GM18951 (cell line): ENCODE measurements around the gene CCNL1.

ENCODE experiments used
- POLR2A ChIP-seq: IDR thresholded peaks from 4 replicates; pipeline ENCODE4 v1.6.1; 2011; ENCODE audit warnings: mild to moderate bottlenecking; ENCODE audit not compliant: insufficient read length, insufficient read depth; ENCODE audit errors: extremely low read depth
- in situ Hi-C: fragments of 300-500 bp; cut with MboI; formaldehyde crosslinking; loops from one replicate; pipeline ENCODE4 v1.12.0; 2022; ENCODE audit warnings: low sequenced_read_pairs, mixed read lengths, inconsistent platforms; ENCODE audit not compliant: unreplicated experiment

CCNL1 gene

DNA sequence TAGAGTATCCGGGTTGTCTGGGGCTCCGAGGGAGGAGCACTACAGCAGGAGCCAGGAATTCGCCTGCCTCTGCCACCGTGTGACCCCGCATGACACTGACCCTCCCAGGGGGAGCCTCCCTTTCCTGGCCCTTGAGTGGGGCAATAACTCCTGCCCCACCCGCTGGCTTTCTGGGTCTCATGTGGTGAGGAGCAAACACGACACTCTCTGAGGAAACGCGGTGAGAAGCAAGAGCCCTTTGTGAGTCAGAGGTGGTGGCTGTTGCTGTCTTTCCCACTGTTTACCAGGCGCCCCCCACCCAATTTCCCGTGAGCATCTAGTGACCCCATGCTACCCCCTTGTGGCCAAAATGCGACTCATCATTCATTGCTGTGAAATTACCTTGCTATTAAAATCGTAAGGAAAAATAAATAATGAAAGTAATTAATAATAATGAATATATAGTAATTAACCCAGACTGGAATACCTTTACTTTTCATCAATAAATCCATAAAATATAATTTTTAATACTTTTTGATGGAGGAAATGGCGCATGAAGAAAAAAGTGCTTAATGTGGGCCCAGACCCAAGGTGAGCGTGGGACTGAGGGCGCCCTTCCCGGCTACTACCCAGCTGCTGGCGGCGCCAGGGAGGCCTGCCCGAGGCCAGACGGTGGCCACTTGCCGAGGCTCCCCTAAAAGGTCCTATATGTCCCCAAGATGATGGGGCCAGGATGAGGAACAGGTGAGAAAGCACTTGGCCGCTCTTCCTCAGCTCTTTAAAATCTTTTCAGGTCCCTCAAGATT lies 29.3 kb downstream of the CCNL1 start:
- in situ Hi-C loops = loop anchor here (25.0 kb wide), 1 partner anchor 968 kb away; no protein-coding TSS in a partner anchor
- no peak for TF ChIP-seq POLR2A

DNA sequence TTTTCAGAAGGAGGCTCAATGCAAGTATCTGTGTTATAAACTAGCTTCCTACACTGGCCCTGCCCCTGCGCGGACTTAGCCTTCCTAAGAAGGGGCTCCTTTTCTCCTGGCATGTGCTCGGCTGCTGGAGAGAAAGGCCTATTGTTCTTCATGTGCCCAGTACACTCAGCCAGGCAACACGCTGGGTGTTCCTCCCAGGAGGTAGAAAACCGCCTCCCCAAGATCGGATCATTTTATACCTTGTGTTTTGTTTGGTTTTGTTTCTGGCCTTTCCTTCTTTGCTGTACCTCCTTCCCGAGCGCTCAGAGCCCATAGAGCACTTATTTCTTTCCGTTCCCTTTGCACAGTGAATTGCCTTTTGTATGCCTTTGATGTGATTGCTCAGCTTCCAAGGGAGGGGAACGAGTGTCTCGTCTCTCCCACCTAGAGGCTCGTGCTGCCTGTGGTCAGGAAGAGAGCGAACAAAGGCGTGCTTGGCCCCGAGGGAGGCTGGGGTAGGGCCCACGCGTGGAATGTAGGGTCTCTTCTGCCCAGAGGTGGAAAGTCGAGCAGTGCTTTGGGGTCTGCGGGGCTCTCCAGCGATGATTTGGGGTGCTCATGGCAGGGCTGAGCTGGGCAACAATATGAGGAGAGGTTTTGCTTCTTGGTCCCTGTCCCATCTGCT lies 30.0 kb downstream of the CCNL1 start:
- in situ Hi-C loops = loop anchor here (5.0 to 25.0 kb wide), 2 partner anchors 38 to 968 kb away; no protein-coding TSS in a partner anchor
- no peak for TF ChIP-seq POLR2A

DNA sequence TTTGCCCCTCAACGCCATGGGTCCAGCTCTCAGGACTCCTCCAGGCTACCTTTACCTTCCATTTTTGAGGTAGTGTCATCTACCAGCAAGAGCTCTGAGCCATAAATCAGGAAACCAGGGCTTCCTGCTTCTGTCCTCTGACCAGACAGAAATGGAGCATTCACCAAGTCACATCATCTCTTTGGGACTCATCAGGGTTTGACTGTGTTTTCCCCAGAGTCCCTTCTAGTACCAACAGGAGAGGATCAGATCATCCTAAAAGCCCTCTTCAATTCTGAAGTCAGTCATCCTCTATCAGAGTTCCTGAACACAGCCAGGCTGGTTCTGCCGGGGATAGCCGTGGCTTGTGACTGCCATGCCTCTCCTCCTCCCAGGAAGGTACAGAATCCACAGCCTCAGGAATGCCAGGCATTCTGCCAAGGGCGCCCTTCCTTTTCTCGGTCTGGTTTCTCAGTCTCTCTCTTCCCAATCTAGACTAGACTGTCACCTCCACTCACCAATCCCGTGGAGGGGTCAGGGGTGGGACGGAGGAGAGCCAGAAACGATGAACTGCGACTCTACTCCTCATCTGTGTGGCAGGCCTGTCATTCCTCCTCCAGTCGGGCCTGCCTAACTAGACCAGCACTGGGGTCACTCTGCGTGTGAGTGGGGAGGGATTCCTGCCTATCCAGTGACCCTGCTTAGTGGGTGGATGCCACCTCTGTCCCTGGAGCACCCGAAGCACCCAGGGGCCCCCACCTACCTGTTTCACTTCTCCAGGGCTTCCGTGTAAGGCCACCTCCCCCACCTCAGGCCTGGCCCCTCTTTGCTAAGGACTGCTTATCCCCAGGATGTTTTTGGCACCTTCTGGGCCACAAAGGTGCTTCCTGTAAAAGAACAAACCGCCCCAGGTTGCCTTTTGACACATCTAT lies 30.9 kb downstream of the CCNL1 start:
- in situ Hi-C loops = loop anchor here (5.0 to 25.0 kb wide), 2 partner anchors 37 to 967 kb away; no protein-coding TSS in a partner anchor
- TF ChIP-seq POLR2A = no peak

DNA sequence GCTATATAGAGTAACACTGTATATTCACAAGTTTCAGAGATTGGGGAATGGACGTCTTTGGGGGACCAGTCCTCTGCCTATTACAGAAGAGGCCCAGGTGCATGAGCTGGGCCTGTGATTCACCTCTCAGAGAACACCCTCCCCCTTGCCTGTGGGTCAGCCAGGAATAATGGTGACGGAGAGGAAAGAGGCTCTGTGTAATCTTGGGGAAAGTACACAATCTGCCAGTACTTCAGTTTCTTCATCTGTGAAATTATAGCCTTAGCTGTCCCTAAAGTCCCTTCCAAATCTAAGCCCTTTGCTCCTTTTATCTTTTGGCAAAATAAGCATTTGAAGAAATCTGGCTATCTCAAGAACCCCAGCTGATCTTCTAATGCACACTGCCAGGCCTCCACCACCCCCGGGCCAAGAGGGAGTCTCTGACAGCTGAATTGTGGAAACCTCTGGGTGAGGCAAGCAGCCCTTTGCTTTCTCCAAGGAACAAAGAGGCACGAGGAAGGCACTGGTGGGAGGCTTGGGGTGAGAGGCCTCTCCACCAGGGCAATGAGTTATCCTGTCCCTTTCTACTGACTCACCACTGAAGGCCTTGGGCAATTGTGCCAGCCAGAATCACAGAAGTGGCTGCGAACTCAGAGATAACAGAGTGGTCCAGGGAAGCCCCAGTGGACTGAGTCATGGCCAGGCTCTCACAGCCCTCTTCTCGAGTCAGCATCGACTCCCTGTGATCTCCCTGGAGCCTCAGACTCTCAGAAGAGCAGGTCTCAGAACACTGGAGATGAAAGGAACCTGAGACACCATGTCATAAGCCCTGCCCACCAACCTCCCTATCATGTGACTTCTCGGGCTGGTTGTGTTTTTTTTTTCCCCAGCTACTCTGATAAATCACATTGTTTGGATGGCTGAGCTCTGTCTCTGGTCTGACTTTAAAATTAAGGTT lies 31.8 kb downstream of the CCNL1 start:
- in situ Hi-C loops = loop anchor here (5.0 to 25.0 kb wide), 2 partner anchors 36 to 966 kb away; no protein-coding TSS in a partner anchor
- no peak for TF ChIP-seq POLR2A

DNA sequence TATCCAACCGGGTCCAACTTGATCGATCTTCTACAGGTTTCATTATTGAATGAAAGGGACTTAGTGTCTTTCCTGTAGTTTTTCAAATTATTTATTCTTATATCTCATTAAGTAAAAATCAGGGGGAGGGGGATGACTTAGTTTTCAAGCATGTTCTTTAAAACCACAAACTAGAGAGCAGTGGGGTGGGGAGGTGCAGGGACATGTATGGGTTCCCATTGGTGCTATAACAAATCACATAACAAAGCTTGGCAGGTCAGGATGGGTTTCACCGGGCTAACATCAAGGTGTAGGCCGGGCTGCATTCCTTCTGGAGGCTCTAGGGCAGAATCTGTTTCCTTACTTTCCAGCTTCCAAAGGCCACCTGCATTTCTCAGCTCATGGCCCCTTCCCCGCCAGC lies 32.7 kb downstream of the CCNL1 start:
- in situ Hi-C loops = loop anchor here (5.0 to 25.0 kb wide), 2 partner anchors 35 to 965 kb away; no protein-coding TSS in a partner anchor
- TF ChIP-seq POLR2A = no peak

DNA sequence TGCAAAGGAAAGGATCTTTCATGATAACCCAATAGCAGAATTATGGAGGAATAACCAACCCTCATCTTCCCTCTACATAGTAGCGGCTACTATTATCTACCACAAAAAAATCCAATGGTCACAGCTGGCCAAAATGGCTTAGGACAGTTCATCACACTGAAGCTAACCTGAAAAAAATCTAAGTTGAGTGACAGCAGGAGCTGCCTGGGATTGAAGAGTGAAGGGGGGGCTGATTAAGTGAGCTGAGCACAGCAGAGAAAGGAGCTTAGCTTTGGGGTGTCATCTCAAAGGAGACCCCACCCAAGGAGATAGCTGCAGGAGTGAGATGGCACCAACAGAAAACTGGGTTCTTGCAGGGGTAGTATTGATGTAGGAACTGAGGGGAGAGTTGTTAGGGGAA lies 33.6 kb downstream of the CCNL1 start:
- in situ Hi-C loops = loop anchor here (5.0 to 25.0 kb wide), 2 partner anchors 34 to 964 kb away; no protein-coding TSS in a partner anchor
- no peak for TF ChIP-seq POLR2A

DNA sequence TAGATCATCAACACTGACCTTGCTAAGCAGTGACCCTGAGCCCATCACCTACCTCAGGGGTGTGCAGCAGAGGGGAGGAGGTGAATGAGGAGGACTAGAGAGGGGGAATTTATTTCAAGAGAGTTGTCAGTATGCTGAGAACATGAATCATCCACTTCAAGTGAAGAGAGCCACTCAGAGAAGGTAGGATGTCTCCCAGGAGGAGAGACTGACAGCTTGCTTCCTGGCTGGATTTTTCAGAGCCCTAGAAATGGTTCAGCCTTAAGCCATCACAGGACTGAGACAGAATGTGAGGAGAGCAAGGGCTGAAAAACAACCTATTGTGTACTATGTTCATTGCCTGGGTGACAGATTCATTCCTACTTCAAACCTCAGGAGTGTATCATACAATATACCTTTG lies 34.8 kb downstream of the CCNL1 start:
- no peak for TF ChIP-seq POLR2A
- in situ Hi-C loops = loop anchor here (5.0 to 25.0 kb wide), 2 partner anchors 33 to 963 kb away; no protein-coding TSS in a partner anchor

DNA sequence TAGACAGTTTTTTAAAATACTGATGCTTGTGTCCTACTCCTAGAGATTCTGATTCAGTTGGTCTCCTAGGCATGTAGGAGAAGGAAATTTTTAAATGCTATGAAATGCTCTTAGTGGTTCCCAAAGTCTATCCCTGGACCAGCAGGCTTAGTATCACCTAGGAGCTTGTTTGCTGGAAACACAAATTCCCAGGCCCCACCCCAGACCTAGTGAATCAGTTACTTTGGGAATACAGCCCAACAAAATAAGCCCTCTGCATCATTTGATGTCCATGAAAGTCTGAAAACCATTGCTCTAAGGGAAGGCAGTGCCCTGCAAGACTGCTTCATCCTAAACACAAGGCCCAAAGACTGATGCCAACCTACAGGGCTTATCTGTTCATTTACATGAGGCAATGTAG lies 36.3 kb downstream of the CCNL1 start:
- no peak for TF ChIP-seq POLR2A
- in situ Hi-C loops = no loop called here

DNA sequence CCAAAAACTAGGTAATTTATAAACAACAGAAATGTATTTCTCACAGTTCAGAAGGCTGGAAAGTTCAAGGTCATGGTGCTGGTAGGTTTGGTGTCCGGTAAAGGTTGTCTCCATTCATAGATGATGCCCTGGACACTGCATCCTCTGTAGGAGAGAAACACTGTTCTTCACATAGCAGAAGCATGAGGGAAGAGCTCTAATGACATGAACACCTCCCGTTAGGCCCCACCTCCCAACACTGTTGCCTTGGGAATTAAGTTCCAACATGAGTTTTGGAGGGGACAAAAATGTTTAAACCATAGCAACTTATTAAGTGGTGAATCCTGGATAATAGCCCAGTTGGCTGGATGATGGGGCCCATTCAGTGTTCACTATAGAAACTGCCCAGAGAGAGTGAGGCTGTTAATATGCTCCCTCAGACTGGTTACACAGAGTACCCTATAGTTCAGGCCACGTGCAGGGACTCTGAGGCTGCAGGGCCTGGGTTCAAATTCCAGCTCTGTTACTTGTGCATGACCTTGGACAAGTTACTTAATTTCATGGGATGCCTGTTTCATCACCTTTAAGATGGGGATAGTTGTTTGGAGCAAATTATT lies 37.0 kb downstream of the CCNL1 start:
- in situ Hi-C loops = no loop called here

DNA sequence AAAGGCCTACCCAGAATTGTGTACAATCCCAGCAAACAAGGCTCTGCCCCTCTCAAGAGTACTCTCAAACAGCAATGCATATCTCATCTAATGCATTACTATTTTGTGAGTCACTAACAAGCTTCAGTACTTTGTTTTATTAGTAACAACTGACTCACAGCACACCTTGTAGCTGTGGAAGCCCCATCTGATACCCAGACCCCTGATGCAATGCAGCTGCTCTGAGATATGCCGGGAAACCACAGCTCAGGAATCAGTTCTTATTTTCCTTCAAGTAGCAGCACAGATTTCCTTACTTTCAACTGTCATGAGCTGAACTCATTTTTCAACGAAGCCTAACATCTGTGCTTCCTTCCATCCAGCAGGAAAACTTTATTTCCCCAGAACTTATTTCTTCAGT lies 37.8 kb downstream of the CCNL1 start:
- in situ Hi-C loops = no loop called here
- no peak for TF ChIP-seq POLR2A

More for the DNA sequence above, 37.0 kb downstream of the CCNL1 start:
- TF ChIP-seq POLR2A = no peak

DNA sequence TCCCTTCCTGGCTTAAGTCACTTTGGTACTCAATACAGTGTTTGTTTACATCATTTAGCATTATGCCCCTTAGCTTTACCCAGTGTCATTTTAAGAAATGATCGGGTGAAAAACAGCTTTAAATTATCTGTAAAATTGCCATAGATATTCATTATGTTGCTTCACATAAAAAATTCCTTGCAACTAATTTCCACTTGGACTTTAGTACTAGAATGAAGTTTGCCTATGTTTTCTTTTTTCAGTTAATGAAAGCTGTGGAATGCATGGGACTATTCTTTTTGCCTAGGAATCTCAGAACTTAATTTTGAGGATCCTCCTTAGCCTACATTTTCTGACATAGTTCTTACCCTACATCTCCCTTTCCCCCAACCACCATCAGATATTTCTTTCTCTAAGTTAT lies 38.4 kb downstream of the CCNL1 start:
- no peak for TF ChIP-seq POLR2A
- in situ Hi-C loops = no loop called here
